Gastroesophageal sphincter (tissue), 3 donors: ENCODE data around the gene PPP2R2B.

Experiments used
- EP300 ChIP-seq: sonication (generic); formaldehyde crosslinking; IDR thresholded peaks from one replicate; pipeline ENCODE4 v1.6.1; 2017; ENCODE audit warnings: antibody characterized with exemption, mild to moderate bottlenecking
- POLR2A ChIP-seq, 2 donors: fragments of 450-650 bp; IDR thresholded peaks; one replicate each; pipeline ENCODE4 v1.6.1; 2017; ENCODE audit warnings: antibody characterized with exemption in 2 of 2, mild to moderate bottlenecking in 2 of 2, moderate library complexity in 1 of 2
- TF ChIP-seq, protein P1 (sequence below), 4 experiments: fragments of 200-600 bp in 2 of 4; fragments of 450-650 bp in 2 of 4; sonication (generic) in 1 of 4; IDR thresholded peaks; one replicate each; pipeline ENCODE4 v1.5.1; 2017 to 2019; ENCODE audit warnings: antibody characterized with exemption in 4 of 4, mild to moderate bottlenecking in 2 of 4, moderate library complexity in 2 of 4

DNA sequence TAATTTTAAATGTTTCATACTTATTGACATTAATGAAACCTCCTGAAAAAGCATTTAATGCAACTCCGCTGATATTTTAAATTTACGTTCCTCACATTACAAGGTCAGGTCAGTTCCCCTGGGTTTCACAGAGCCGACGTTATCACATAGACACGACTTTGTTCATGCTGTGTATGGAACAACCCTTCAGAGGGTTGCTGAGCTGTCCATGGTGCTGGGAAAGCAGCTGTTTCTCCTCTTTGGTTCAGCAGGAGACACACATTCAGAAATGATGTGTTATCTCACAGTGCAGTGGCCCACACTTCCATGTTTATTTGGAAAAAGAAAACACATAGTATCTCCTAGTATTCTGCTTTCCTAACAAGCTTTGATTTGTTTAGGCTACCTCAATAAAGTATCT is 53.5 kb downstream of the PPP2R2B start:
- TF ChIP-seq POLR2A (IDR thresholded peaks at IDR 0.05) (no peak), EP300 (no peak)
- TF ChIP-seq, protein P1, sequence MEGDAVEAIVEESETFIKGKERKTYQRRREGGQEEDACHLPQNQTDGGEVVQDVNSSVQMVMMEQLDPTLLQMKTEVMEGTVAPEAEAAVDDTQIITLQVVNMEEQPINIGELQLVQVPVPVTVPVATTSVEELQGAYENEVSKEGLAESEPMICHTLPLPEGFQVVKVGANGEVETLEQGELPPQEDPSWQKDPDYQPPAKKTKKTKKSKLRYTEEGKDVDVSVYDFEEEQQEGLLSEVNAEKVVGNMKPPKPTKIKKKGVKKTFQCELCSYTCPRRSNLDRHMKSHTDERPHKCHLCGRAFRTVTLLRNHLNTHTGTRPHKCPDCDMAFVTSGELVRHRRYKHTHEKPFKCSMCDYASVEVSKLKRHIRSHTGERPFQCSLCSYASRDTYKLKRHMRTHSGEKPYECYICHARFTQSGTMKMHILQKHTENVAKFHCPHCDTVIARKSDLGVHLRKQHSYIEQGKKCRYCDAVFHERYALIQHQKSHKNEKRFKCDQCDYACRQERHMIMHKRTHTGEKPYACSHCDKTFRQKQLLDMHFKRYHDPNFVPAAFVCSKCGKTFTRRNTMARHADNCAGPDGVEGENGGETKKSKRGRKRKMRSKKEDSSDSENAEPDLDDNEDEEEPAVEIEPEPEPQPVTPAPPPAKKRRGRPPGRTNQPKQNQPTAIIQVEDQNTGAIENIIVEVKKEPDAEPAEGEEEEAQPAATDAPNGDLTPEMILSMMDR (IDR thresholded peaks at IDR 0.05) = no peak
